ENCODE results near the gene RPS21. TPM values are rescaled to one million over a fixed set of nuclear protein-coding genes. Genes with fewer than 3 reads are reported as not detected.
A peak's percentile ranks its signal among the peaks of the same experiment; 100 is the strongest.

Gene RPS21
- polyA plus RNA-seq, 1 donor = 2,139 TPM

GRCh38 chr20:62358171-62359042 lies 28.5 kb upstream of the RPS21 start:
- Histone ChIP-seq H3K27ac (ENCODE audit: low read length) (no peak overlapping the region), H3K27me3 (ENCODE audit: control insufficient read depth, insufficient read depth, low read length) (no peaks in the 10 kb centered on the region), H3K4me3 (ENCODE audit: low read length) (no peak overlapping the region), H3K36me3 (ENCODE audit: control insufficient read depth, insufficient read depth, low read length) (peaks cover 11% of the 10 kb centered on the region), H3K4me1 (ENCODE audit: control insufficient read depth, insufficient read depth, low read length) (peaks cover 48% of the 10 kb centered on the region), H3K9me3 (ENCODE audit: control insufficient read depth, low read depth, low read length) (no peaks in the 10 kb centered on the region)
- WGBS (ENCODE audit: insufficient coverage, low lambda C conversion rate) = no CpG with 5 or more reads among the region's 24 CpGs
- DNase-seq = no peak

- Histone ChIP-seq H3K27me3 (ENCODE audit: control insufficient read depth, insufficient read depth, low read length) (no peaks in the 10 kb centered on the region), H3K27ac (ENCODE audit: low read length) (no peak overlapping the region), H3K9me3 (ENCODE audit: control insufficient read depth, low read depth, low read length) (no peaks in the 10 kb centered on the region), H3K4me3 (ENCODE audit: low read length) (no peak overlapping the region), H3K4me1 (ENCODE audit: control insufficient read depth, insufficient read depth, low read length) (peaks cover 51% of the 10 kb centered on the region), H3K36me3 (ENCODE audit: control insufficient read depth, insufficient read depth, low read length) (peaks cover 11% of the 10 kb centered on the region)
- WGBS (ENCODE audit: insufficient coverage, low lambda C conversion rate) = no CpG with 5 or more reads among the region's 16 CpGs
- no peak for DNase-seq
Measured at GRCh38 chr20:62359043-62359490, 27.8 kb upstream of the RPS21 start.

DNA sequence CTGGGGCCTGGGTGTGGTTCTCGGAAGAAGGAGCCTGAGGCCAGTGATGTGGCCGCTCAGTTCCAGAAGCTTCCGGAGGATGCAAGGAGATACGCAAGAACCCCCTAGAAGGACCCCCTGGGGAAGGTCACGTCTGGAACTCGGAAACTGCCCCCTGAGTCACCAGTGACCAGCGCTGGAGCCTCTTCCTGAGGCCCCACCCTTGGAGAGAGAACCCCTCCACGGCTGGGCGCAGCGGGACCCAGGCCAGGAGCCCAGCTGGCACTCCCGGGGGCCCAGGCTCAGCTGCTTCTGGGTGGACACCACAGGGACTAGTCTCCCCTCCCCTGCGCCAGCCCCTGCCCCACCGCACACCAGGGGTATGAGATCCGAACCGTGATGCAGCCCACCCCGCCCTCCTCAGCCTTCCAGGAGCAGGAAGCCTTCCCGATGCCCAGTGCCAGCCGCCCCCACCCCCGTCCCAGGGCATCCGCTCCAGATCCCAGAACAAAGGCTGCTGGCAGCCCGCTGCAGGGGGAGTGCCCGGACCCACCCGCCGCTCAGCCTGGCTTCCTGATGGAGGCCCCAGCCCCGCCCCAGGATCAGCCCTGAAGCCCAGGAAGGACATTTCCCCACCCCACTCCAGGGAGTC lies 27.3 kb upstream of the RPS21 start:
- no peaks in the 10 kb centered on the region for H3K9me3 ChIP-seq (ENCODE audit: control insufficient read depth, low read depth, low read length)
- peak overlapping the region; percentile 29 for H3K27ac ChIP-seq (ENCODE audit: low read length)
- no CpG with 5 or more reads among the region's 25 CpGs for WGBS (ENCODE audit: insufficient coverage, low lambda C conversion rate)
- no peak overlapping the region for H3K4me3 ChIP-seq (ENCODE audit: low read length)
- peaks cover 55% of the 10 kb centered on the region for H3K4me1 ChIP-seq (ENCODE audit: control insufficient read depth, insufficient read depth, low read length)
- H3K36me3 ChIP-seq (ENCODE audit: control insufficient read depth, insufficient read depth, low read length) = peaks cover 11% of the 10 kb centered on the region
- no peak for DNase-seq
- no peaks in the 10 kb centered on the region for H3K27me3 ChIP-seq (ENCODE audit: control insufficient read depth, insufficient read depth, low read length)

GRCh38 chr20:62360854-62361798 lies 25.8 kb upstream of the RPS21 start:
- WGBS (ENCODE audit: insufficient coverage, low lambda C conversion rate) = no CpG with 5 or more reads among the region's 25 CpGs

GRCh38 chr20:62361799-62362589 lies 24.9 kb upstream of the RPS21 start:
- Histone ChIP-seq H3K4me3 (ENCODE audit: low read length) (no peak overlapping the region), H3K4me1 (ENCODE audit: control insufficient read depth, insufficient read depth, low read length) (peaks cover 50% of the 10 kb centered on the region), H3K27me3 (ENCODE audit: control insufficient read depth, insufficient read depth, low read length) (peaks cover 3% of the 10 kb centered on the region), H3K36me3 (ENCODE audit: control insufficient read depth, insufficient read depth, low read length) (peaks cover 11% of the 10 kb centered on the region), H3K9me3 (ENCODE audit: control insufficient read depth, low read depth, low read length) (no peaks in the 10 kb centered on the region), H3K27ac (ENCODE audit: low read length) (no peak overlapping the region)
- WGBS (ENCODE audit: insufficient coverage, low lambda C conversion rate) = no CpG with 5 or more reads among the region's 34 CpGs
- DNase-seq = no peak

More at GRCh38 chr20:62360854-62361798, 25.8 kb upstream of the RPS21 start:
- Histone ChIP-seq H3K4me1 (ENCODE audit: control insufficient read depth, insufficient read depth, low read length) (peaks cover 54% of the 10 kb centered on the region), H3K9me3 (ENCODE audit: control insufficient read depth, low read depth, low read length) (no peaks in the 10 kb centered on the region), H3K4me3 (ENCODE audit: low read length) (no peak overlapping the region), H3K27ac (ENCODE audit: low read length) (no peak overlapping the region), H3K36me3 (ENCODE audit: control insufficient read depth, insufficient read depth, low read length) (peaks cover 11% of the 10 kb centered on the region), H3K27me3 (ENCODE audit: control insufficient read depth, insufficient read depth, low read length) (peaks cover 3% of the 10 kb centered on the region)
- DNase-seq = no peak

- no CpG with 5 or more reads among the region's 13 CpGs for WGBS (ENCODE audit: insufficient coverage, low lambda C conversion rate)
- DNase-seq = no peak
- H3K27ac ChIP-seq (ENCODE audit: low read length) = no peak overlapping the region
- peaks cover 11% of the 10 kb centered on the region for H3K36me3 ChIP-seq (ENCODE audit: control insufficient read depth, insufficient read depth, low read length)
- peaks cover 48% of the 10 kb centered on the region for H3K4me1 ChIP-seq (ENCODE audit: control insufficient read depth, insufficient read depth, low read length)
- H3K27me3 ChIP-seq (ENCODE audit: control insufficient read depth, insufficient read depth, low read length) = peaks cover 4% of the 10 kb centered on the region
- H3K9me3 ChIP-seq (ENCODE audit: control insufficient read depth, low read depth, low read length) = no peaks in the 10 kb centered on the region
- no peak overlapping the region for H3K4me3 ChIP-seq (ENCODE audit: low read length)
Measured at GRCh38 chr20:62362590-62362940, 24.3 kb upstream of the RPS21 start.

DNA sequence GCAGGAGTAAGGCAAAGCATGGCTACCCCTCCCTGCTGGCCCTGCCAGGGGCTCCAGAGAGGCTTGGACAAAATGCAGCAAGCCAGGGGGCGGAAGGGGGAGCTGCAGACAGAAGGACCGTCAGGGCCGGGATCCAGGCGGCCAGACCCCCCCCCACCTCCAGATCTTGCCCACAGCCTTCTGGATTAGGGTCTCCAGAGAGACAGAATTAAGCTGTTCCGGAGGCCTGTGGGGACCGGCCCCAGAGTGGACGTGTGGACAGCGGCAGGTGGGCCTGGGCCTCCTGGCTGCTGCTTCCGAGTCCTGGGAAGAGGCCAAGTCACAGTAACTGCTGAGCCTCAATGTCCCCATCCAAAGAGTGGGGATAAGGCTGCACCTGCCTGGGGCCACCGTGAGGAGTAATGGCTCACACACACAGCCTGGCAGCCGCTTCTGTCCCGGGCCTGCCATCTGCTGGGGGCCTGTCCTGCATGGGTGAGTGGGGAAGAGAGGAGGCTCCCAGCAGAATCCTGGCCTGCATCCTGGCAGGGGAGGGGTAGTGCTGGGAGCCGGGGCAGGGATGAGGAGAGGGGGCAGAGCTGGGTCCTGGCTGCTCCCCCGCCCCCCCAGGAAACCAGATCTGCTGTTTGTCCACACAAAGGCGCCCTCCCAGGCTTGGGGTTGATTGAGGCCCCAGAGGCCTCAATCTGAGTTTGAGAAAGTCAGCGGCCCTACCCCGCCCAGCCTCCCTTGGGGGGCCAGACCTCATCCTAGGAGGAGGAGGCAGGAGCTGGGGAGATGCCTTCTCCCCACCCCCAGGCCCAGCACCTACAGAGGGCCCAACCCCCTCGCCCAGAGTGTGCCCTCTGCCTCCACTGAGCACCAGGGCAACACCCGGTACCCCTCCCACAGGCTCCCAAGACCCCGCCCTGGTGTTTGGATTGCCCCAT lies 23.6 kb upstream of the RPS21 start:
- no peak overlapping the region for H3K27ac ChIP-seq (ENCODE audit: low read length)
- no peak for DNase-seq
- peaks cover 54% of the 10 kb centered on the region for H3K4me1 ChIP-seq (ENCODE audit: control insufficient read depth, insufficient read depth, low read length)
- H3K27me3 ChIP-seq (ENCODE audit: control insufficient read depth, insufficient read depth, low read length) = peaks cover 10% of the 10 kb centered on the region
- H3K9me3 ChIP-seq (ENCODE audit: control insufficient read depth, low read depth, low read length) = peaks cover 3% of the 10 kb centered on the region
- peaks cover 11% of the 10 kb centered on the region for H3K36me3 ChIP-seq (ENCODE audit: control insufficient read depth, insufficient read depth, low read length)
- no peak overlapping the region for H3K4me3 ChIP-seq (ENCODE audit: low read length)
- WGBS (ENCODE audit: insufficient coverage, low lambda C conversion rate) = no CpG with 5 or more reads among the region's 20 CpGs

GRCh38 chr20:62363920-62364851 lies 22.7 kb upstream of the RPS21 start:
- peaks cover 60% of the 10 kb centered on the region for H3K4me1 ChIP-seq (ENCODE audit: control insufficient read depth, insufficient read depth, low read length)
- H3K9me3 ChIP-seq (ENCODE audit: control insufficient read depth, low read depth, low read length) = peaks cover 3% of the 10 kb centered on the region
- no peak overlapping the region for H3K4me3 ChIP-seq (ENCODE audit: low read length)
- peaks cover 11% of the 10 kb centered on the region for H3K36me3 ChIP-seq (ENCODE audit: control insufficient read depth, insufficient read depth, low read length)
- WGBS (ENCODE audit: insufficient coverage, low lambda C conversion rate) = no CpG with 5 or more reads among the region's 22 CpGs
- H3K27ac ChIP-seq (ENCODE audit: low read length) = no peak overlapping the region
- H3K27me3 ChIP-seq (ENCODE audit: control insufficient read depth, insufficient read depth, low read length) = peaks cover 18% of the 10 kb centered on the region
- DNase-seq = no peak

All from large intestine (tissue), 3 donors.